Measurements from ENCODE around the gene ZBTB21. TPM values are rescaled to one million over a fixed set of nuclear protein-coding genes. Genes with fewer than 3 reads are reported as not detected.
"Not testable (repeated sequence)": the region's sequence is repeated elsewhere in the genome, so short reads cannot be mapped to it uniquely, and the experiment has no call there.

The ZBTB21 gene
- polyA plus RNA-seq, 4 donors = 9.7 to 12.0 (median 11.6) TPM

DNA sequence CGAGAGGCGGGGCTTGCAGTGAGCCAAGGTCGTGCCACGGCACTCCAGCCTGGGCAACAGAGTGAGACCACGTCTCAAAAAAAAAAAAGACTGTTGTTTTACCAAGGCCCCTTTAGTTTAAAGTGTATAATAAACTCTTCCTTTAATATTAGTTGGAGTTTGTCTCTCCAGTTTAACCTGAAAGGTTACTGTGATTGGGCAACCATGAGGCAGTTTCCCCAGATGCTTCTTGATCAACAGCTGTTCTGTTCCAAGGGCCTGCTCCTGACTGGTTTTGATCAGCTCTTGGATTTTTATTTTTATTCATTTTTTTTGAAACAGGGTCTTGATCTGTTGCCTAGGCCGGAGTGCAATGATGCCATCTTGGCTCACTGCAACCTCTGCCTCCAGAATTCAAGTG is 38.3 kb downstream of the ZBTB21 start:
- no peak for DNase-seq (ENCODE audit: low read depth in 4 of 4, low spot score in 3 of 4)

DNA sequence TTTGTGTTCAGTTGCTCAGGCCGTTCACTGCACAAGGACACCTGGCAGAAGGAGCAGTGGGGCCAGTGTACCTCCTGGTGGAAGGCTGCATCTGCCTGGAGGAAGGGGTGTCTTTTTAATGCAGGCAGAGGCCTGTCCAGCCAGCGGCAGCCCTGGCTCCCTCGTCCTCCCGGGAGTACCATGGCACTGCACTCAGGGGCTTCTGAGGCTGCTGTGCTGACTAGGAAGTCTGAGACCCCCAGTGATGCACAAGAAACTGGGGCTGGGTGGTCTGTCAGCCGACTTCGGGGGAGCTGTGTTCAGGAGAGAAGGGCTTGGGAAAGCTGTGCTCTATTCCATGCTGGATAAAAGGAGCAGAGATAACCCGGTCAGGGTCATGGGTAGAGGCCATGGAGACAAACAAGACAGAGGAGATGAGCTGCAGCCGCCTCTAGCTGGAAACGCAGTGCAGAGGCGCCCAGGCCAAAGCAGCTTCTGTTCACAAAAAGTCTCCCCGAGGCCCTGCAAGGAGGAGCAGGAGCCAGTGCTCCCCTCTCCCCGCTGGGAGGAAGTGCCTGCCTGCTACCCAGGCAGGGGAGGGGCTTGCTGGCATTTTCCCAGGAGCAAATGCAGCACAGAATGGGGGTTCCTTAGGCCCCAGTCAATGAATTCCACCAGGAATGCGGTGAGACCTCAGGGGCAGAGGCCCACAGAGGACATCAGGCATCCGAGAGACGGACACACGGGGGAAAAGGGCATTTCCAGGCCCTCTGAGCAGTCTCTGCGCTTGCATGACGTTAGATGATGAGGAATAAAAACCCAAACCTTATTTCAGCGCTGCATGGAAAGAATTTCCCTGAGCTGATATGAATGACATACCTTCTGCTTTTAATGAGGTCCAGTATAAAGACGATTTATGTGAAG is 39.2 kb downstream of the ZBTB21 start:
- DNase-seq (ENCODE audit: low read depth in 4 of 4, low spot score in 3 of 4) = no peak

GRCh38 chr21:41970106-41970391 is 40.1 kb downstream of the ZBTB21 start:
- no peak for DNase-seq (ENCODE audit: low read depth in 4 of 4, low spot score in 3 of 4)

DNA sequence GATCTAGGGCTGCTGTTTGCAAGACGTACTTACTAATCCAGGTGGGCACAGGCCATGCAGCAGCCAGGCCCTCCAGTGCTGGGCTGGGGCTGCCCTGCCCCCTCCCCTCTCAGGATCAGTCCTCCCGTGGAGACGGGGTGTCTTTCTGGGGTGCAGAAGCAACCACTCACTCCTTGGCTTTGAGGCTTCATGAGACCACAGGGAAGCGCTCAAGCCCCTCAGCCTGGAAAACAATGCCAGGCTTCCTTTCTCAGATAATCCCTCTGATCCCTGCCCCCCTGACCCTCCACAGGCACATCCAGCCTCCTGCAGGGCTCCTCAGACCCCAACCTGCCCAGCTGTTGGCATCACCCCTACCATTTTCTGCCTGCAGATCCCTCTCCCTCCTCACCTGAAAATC is 42.5 kb downstream of the ZBTB21 start:
- no peak for DNase-seq (ENCODE audit: low read depth in 4 of 4, low spot score in 3 of 4)

- no peak for DNase-seq (ENCODE audit: low read depth in 4 of 4, low spot score in 3 of 4)
These were observed 43.1 kb downstream of the ZBTB21 start for GRCh38 chr21:41966872-41967621.

DNA sequence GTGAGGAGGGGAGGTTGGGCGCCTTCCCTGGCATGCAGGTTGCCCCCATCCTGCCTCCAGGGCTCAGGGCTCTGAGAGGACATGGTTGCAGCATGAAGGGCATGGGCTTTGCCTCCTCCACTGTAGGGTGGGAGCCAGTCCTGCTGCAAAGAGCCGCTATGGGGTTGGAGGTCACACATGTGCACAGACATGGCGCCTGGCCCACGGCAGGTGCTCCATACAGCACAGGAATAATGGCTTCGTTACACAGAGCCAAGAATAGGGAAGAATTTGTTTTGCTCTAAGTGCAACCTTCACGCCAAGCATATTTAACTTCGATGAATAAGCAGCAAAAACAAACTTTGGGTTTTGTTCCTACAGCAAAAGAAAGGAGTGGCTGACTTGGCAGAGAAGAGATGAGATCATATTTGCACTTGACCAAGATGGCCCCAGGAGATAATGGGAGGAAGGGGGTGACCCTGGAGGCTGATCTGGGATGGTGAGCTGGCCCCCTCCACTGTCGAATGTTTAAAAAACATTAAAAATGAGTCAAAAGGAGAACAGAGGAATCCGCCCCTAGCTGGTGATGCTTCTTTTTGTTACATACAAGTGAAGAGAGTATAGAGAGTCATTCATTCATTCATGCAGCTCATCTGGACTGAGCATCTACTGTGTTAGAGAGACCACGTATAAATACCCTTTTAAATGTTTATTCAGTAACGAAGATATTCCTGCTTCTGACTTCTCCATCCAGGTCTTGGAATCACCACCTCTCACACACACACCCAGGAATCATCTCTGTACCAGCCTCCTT is 43.9 kb downstream of the ZBTB21 start:
- DNase-seq (ENCODE audit: low read depth in 4 of 4, low spot score in 3 of 4) = no peak

- no peak for DNase-seq (ENCODE audit: low read depth in 4 of 4, low spot score in 3 of 4)
These were observed 44.6 kb downstream of the ZBTB21 start for GRCh38 chr21:41965461-41966013.

DNA sequence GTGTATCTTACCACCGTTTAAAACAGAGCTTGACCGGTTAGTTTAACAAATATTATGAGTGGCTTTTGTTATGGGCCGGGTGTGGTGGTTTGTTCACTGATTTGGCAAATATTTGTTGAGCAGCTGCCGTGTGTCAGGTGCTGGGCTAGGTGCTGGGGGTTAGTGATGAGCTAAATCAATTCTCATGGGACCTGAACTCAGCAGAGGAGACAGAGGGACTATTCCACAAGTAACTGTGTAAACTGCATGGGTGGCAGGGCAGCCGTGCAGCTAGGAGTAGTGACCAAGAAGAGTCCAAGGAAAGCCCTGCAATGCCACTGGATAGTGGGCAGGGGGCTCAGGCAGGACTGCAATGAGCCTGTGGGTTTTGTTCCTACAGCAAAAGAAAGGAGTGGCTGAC is 45.1 kb downstream of the ZBTB21 start:
- no peak for DNase-seq (ENCODE audit: low read depth in 4 of 4, low spot score in 3 of 4)

GRCh38 chr21:41964171-41964570 is 46.0 kb downstream of the ZBTB21 start:
- no peak for DNase-seq (ENCODE audit: low read depth in 4 of 4, low spot score in 3 of 4)

GRCh38 chr21:41962425-41962966 is 47.7 kb downstream of the ZBTB21 start:
- DNase-seq (ENCODE audit: low read depth in 4 of 4, low spot score in 3 of 4) = no peak

- no peak for DNase-seq (ENCODE audit: low read depth in 4 of 4, low spot score in 3 of 4)
These were observed 48.4 kb downstream of the ZBTB21 start for GRCh38 chr21:41961753-41962152.

- no peak for DNase-seq (ENCODE audit: low read depth in 4 of 4, low spot score in 3 of 4)
These were observed 48.9 kb downstream of the ZBTB21 start for GRCh38 chr21:41961282-41961701.

DNA sequence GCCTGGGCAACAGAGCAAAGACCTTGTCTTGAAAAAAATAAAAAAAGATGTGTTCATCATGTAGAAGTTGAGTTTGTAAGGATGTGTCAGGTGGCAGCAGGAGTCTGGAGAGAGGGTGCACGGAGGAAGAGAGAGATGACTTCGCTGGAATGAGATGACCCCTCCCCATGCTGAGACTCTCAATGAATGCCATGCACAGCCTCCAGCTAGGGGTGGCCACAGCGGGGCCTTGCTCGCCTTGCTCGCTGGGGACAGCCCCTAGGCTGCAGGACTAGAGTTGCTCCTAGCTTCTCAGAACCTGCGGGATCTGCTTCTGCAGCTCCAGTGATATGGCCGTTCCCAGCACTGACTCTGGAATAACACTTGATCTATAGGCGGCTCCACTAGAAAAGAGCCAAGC is 49.8 kb downstream of the ZBTB21 start:
- DNase-seq (ENCODE audit: low read depth in 4 of 4, low spot score in 3 of 4) = no peak

GRCh38 chr21:41959697-41960096 is 50.5 kb downstream of the ZBTB21 start:
- not testable (repeated sequence) for DNase-seq (ENCODE audit: low read depth in 4 of 4, low spot score in 3 of 4)

DNA sequence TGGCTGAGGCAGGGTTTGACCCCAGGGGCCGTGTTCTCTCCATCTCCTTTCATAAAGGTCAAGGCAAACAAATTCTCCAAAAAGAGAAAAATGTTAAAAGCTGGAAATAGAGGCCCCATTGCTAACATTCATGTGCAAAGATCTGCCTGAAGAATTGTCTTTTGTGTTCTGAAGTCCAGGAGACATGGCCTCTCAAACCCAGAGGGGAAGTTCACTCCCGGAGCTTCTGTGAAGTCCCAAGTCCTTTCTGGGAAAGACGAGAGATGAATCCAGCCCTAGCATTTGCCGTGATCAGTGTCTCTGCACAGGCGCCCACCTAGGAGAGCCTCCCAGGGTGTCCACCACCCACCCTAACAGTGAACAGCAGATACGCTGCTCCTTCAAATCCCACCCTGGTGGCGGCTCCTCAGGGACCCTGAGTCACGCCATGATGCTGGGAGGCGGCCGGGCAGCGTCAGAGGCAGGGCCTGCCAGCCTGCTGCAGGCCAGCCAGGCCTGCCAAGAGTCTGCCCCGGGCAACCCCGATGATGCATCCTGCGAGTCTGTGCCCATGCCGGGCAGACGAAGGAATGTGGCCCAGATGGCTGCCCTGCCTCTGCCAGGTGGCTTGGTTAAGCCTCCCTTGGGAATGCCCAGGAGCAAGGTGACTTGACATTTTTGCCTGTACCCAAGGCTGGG is 51.1 kb downstream of the ZBTB21 start:
- DNase-seq (ENCODE audit: low read depth in 4 of 4, low spot score in 3 of 4) = no peak

GRCh38 chr21:41957991-41958766 is 52.0 kb downstream of the ZBTB21 start:
- DNase-seq (ENCODE audit: low read depth in 4 of 4, low spot score in 3 of 4) = peak in 1 of 4 donors; percentile 49

GRCh38 chr21:41956926-41957729 is 53.0 kb downstream of the ZBTB21 start:
- DNase-seq (ENCODE audit: low read depth in 4 of 4, low spot score in 3 of 4) = no peak

GRCh38 chr21:41955516-41955915 is 54.6 kb downstream of the ZBTB21 start:
- DNase-seq (ENCODE audit: low read depth in 4 of 4, low spot score in 3 of 4) = no peak

Data from left renal pelvis (tissue), 4 donors.